Suprapubic skin (tissue), 4 donors: ENCODE data around the gene FAM25C. TPM values are rescaled to one million over a fixed set of nuclear protein-coding genes. Genes with fewer than 3 reads are reported as not detected.
"Not testable (repeated sequence)": the region's sequence is repeated elsewhere in the genome, so short reads cannot be mapped to it uniquely, and the experiment has no call there.

Experiments used
- DNase-seq, 2 donors: peaks; one replicate each; pipeline ENCODE4 v3.0.0-alpha.2; 2019; ENCODE audit warnings: low spot score in 2 of 2
- H3K27ac ChIP-seq: fragments of 200-600 bp; sonication (generic); one replicate; pipeline ENCODE4 v1.5.1; 2019
- H3K27me3 ChIP-seq: fragments of 200-600 bp; sonication (generic); one replicate; pipeline ENCODE4 v1.5.1; 2019
- H3K36me3 ChIP-seq: fragments of 200-600 bp; sonication (generic); one replicate; pipeline ENCODE4 v1.5.1; 2019
- H3K4me1 ChIP-seq: fragments of 200-600 bp; sonication (generic); one replicate; pipeline ENCODE4 v1.5.1; 2019
- H3K4me3 ChIP-seq: fragments of 200-600 bp; sonication (generic); one replicate; pipeline ENCODE4 v1.5.1; 2019; ENCODE audit warnings: mild to moderate bottlenecking
- H3K9me3 ChIP-seq: fragments of 200-600 bp; sonication (generic); one replicate; pipeline ENCODE4 v1.5.1; 2019
- WGBS: methylation state at CpG from one replicate; pipeline ENCODE4 v1.1.5; 2018; 5-methylcytosine and 5-hydroxymethylcytosine counted together
- total RNA-seq, 4 donors: library from RNA; depleted of rRNA; stranded (reverse); fragments of >200 nt; gene quantifications; one replicate each; pipeline ENCODE4 v1.1.0, GENCODE V29; 2016

The FAM25C gene
- 100 to 1,000 TPM in 3 of 4 donors, 10 to 100 TPM in 1; 28.6 to 201 (median 120) TPM for total RNA-seq

GRCh38 chr10:47999691-48000090 is at the start of gene FAM25C:
TSS of gene FAM25C (minus strand) at chr10:47999791. CDS start at chr10:47999765, 26 bp downstream.
- not testable (repeated sequence) for DNase-seq, H3K27me3 ChIP-seq, H3K9me3 ChIP-seq, H3K27ac ChIP-seq, H3K4me1 ChIP-seq, H3K4me3 ChIP-seq, H3K36me3 ChIP-seq
- no CpG with 5 or more reads among the region's 9 CpGs for WGBS

GRCh38 chr10:48044557-48044956 is 45.0 kb upstream of the FAM25C start:
- 61% methylated on average over 2 of the region's 3 CpGs for WGBS
- DNase-seq, H3K27me3 ChIP-seq, H3K9me3 ChIP-seq, H3K27ac ChIP-seq, H3K36me3 ChIP-seq, H3K4me1 ChIP-seq, H3K4me3 ChIP-seq: not testable (repeated sequence)

- no CpG with 5 or more reads among the region's 19 CpGs for WGBS
- H3K9me3 ChIP-seq, H3K27me3 ChIP-seq, H3K27ac ChIP-seq, H3K36me3 ChIP-seq, H3K4me1 ChIP-seq, H3K4me3 ChIP-seq: not testable (repeated sequence)
- peak; percentile 29 to 41 for DNase-seq
Measured at GRCh38 chr10:48031390-48031789, 31.8 kb upstream of the FAM25C start.

GRCh38 chr10:48002306-48002705 is 2.7 kb upstream of the FAM25C start:
- H3K36me3 ChIP-seq, H3K4me3 ChIP-seq, DNase-seq, H3K4me1 ChIP-seq, H3K27ac ChIP-seq, H3K27me3 ChIP-seq, H3K9me3 ChIP-seq: not testable (repeated sequence)
- WGBS = no CpG with 5 or more reads among the region's 6 CpGs

GRCh38 chr10:47994045-47994444 is 5.5 kb downstream of the FAM25C start:
- not testable (repeated sequence) for H3K4me1 ChIP-seq, H3K4me3 ChIP-seq, H3K27ac ChIP-seq, H3K36me3 ChIP-seq, DNase-seq, H3K9me3 ChIP-seq, H3K27me3 ChIP-seq
- no CpG with 5 or more reads among the region's 3 CpGs for WGBS

GRCh38 chr10:47992560-47992959 is 7.0 kb downstream of the FAM25C start:
- H3K36me3 ChIP-seq, H3K4me3 ChIP-seq, DNase-seq, H3K27ac ChIP-seq, H3K4me1 ChIP-seq, H3K27me3 ChIP-seq, H3K9me3 ChIP-seq: not testable (repeated sequence)
- 47% methylated on average over 8 of the region's 11 CpGs for whole genome bisulfite sequencing

GRCh38 chr10:47991706-47992105 is 7.9 kb downstream of the FAM25C start:
- H3K27me3 ChIP-seq, H3K36me3 ChIP-seq, H3K9me3 ChIP-seq, H3K4me1 ChIP-seq, DNase-seq: not testable (repeated sequence)
- 29% methylated on average over 1 of the region's 12 CpGs for WGBS
- peak overlapping the region; percentile 85 for H3K27ac ChIP-seq
- H3K4me3 ChIP-seq = peak overlapping the region; percentile 36

GRCh38 chr10:47990097-47990496 is 9.5 kb downstream of the FAM25C start:
- not testable (repeated sequence) for DNase-seq, H3K4me1 ChIP-seq, H3K4me3 ChIP-seq, H3K9me3 ChIP-seq, H3K36me3 ChIP-seq, H3K27me3 ChIP-seq, H3K27ac ChIP-seq
- no CpG with 5 or more reads among the region's 1 CpG for WGBS

GRCh38 chr10:47989542-47989950 is 10.0 kb downstream of the FAM25C start:
- not testable (repeated sequence) for H3K4me1 ChIP-seq, DNase-seq, H3K27me3 ChIP-seq, H3K36me3 ChIP-seq, H3K9me3 ChIP-seq
- Histone ChIP-seq H3K27ac (peak overlapping the region; percentile 82), H3K4me3 (peak overlapping the region; percentile 3)
- WGBS = no CpG with 5 or more reads among the region's 4 CpGs

- not testable (repeated sequence) for DNase-seq, H3K27me3 ChIP-seq, H3K36me3 ChIP-seq, H3K9me3 ChIP-seq, H3K4me1 ChIP-seq
- Histone ChIP-seq H3K4me3 (peak overlapping the region; percentile 3), H3K27ac (peak overlapping the region; percentile 82)
- WGBS = 70% methylated on average over 4 of the region's 16 CpGs
Measured at GRCh38 chr10:47988718-47989541, 10.7 kb downstream of the FAM25C start.

- no CpG with 5 or more reads among the region's 6 CpGs for WGBS
- H3K4me1 ChIP-seq, H3K9me3 ChIP-seq, H3K27me3 ChIP-seq, DNase-seq, H3K4me3 ChIP-seq, H3K36me3 ChIP-seq, H3K27ac ChIP-seq: not testable (repeated sequence)
Measured at GRCh38 chr10:47987952-47988351, 11.6 kb downstream of the FAM25C start.

- Histone ChIP-seq H3K27ac (peak overlapping the region; percentile 54), H3K4me3 (peak overlapping the region; percentile 16)
- 5% methylated on average over 6 of the region's 49 CpGs for WGBS
- not testable (repeated sequence) for DNase-seq, H3K9me3 ChIP-seq, H3K27me3 ChIP-seq, H3K36me3 ChIP-seq, H3K4me1 ChIP-seq
Measured at GRCh38 chr10:47986413-47987230, 13.0 kb downstream of the FAM25C start.

- H3K27me3 ChIP-seq, DNase-seq, H3K36me3 ChIP-seq, H3K27ac ChIP-seq, H3K4me3 ChIP-seq, H3K4me1 ChIP-seq, H3K9me3 ChIP-seq: not testable (repeated sequence)
- no CpG with 5 or more reads among the region's 3 CpGs for WGBS
Measured at GRCh38 chr10:47975409-47975808, 24.2 kb downstream of the FAM25C start.

GRCh38 chr10:47973131-47973530 is 26.5 kb downstream of the FAM25C start:
- not testable (repeated sequence) for H3K4me3 ChIP-seq, H3K27ac ChIP-seq, H3K9me3 ChIP-seq, H3K4me1 ChIP-seq, H3K27me3 ChIP-seq, DNase-seq, H3K36me3 ChIP-seq
